Measurements from ENCODE around the gene CDCA3. TPM values are rescaled to one million over a fixed set of nuclear protein-coding genes. Genes with fewer than 3 reads are reported as not detected.

CDCA3 gene
- total RNA-seq, 1 donor from 2014 or later = 42.1 TPM

DNA sequence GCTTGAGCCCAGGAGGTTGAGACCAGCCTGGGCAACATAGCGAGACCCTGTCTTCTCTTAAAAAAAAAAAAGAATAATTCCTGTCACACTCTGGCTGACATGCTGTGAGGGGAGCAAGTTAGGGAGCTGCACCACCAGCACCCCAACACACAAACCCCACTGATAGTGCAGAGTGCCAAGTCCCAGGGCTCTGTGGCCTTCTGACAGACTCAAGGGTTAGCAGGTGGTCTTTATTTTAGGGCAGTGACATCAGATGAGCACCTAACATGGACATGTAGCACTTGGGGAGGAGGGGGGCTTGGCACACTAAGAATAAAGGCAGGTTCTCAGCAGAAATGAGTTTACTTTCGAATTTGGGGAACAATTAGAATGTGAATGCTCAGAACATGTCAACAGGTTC is 7.7 kb upstream of the CDCA3 start:
- no peaks in the 10 kb centered on the region for H3K27me3 Mint-ChIP-seq (ENCODE audit: low read depth)
- no peak overlapping the region for H3K4me3 Mint-ChIP-seq (ENCODE audit: low read depth)
- H3K27ac Mint-ChIP-seq = no peak overlapping the region
- H3K36me3 Mint-ChIP-seq (ENCODE audit: low read depth) = peaks cover 60% of the 10 kb centered on the region
- intact Hi-C loops (cut with micrococcal nuclease) = no loop called here
- no peaks in the 10 kb centered on the region for H3K9me3 Mint-ChIP-seq
- peaks cover 4% of the 10 kb centered on the region for H3K4me1 Mint-ChIP-seq (ENCODE audit: low read depth)
- DNase-seq (ENCODE audit: low spot score) = no peak

DNA sequence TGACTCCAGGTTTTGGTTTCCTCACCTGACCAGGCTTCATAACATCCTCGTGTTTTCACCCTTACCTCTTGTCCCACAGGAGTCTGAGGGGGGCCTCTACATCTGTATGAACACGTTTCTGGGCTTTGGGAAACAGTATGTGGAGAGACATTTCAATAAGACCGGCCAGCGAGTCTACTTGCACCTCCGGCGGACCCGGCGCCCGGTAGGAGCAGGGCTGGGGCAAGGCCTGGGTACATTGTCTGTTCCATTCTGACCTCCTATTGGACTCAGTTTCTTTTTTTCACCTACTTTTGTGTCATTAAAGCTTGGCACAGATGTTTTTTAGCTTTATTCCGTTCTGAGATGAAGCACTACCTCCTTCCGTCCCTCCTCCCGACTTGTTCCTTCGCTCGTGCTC is 4.2 kb upstream of the CDCA3 start:
- H3K4me3 Mint-ChIP-seq (ENCODE audit: low read depth) = no peak overlapping the region
- peaks cover 17% of the 10 kb centered on the region for H3K4me1 Mint-ChIP-seq (ENCODE audit: low read depth)
- no peak for DNase-seq (ENCODE audit: low spot score)
- no peaks in the 10 kb centered on the region for H3K9me3 Mint-ChIP-seq
- intact Hi-C loops (cut with micrococcal nuclease) = no loop called here
- no peaks in the 10 kb centered on the region for H3K27me3 Mint-ChIP-seq (ENCODE audit: low read depth)
- no peak overlapping the region for H3K27ac Mint-ChIP-seq
- H3K36me3 Mint-ChIP-seq (ENCODE audit: low read depth) = peaks cover 45% of the 10 kb centered on the region

DNA sequence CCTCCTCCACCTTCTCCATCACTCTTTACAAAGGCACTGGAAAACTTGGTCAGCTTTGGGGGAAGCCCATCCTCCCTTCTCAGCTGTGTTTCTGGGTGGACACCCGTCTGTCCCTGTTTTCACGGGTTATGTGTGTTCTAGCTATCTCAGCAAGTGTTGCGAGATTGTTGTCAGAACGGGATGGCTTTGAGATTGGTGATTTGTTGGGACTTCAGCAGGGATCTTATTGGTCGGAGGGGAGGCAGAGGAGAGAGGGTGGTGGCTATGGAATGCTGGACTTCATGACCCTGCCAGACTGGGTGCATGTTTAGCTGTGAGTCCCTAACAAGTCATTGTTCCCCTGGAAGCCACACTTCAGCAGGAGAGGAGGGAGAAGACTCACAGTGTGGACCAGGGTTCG is 3.0 kb upstream of the CDCA3 start:
- intact Hi-C loops (cut with micrococcal nuclease) = loop anchor here (5.0 kb wide), 2 partner anchors 287 to 362 kb away; partner anchors contain the start of genes MRPL51, NCAPD2 and NOP2
- H3K27me3 Mint-ChIP-seq (ENCODE audit: low read depth) = no peaks in the 10 kb centered on the region
- peak overlapping the region; percentile 96 for H3K4me3 Mint-ChIP-seq (ENCODE audit: low read depth)
- peaks cover 51% of the 10 kb centered on the region for H3K36me3 Mint-ChIP-seq (ENCODE audit: low read depth)
- H3K4me1 Mint-ChIP-seq (ENCODE audit: low read depth) = peaks cover 27% of the 10 kb centered on the region
- H3K9me3 Mint-ChIP-seq = no peaks in the 10 kb centered on the region
- no peak for DNase-seq (ENCODE audit: low spot score)
- peak overlapping the region; percentile 97 for H3K27ac Mint-ChIP-seq

- no peak for DNase-seq (ENCODE audit: low spot score)
- H3K27ac Mint-ChIP-seq = peak overlapping the region; percentile 97
- no peaks in the 10 kb centered on the region for H3K27me3 Mint-ChIP-seq (ENCODE audit: low read depth)
- peaks cover 27% of the 10 kb centered on the region for H3K4me1 Mint-ChIP-seq (ENCODE audit: low read depth)
- H3K36me3 Mint-ChIP-seq (ENCODE audit: low read depth) = peaks cover 49% of the 10 kb centered on the region
- intact Hi-C loops (cut with micrococcal nuclease) = loop anchor here (2.0 to 5.0 kb wide), 3 partner anchors 63 to 361 kb away; partner anchors contain the start of genes MRPL51, NCAPD2 and NOP2
- H3K9me3 Mint-ChIP-seq = no peaks in the 10 kb centered on the region
- H3K4me3 Mint-ChIP-seq (ENCODE audit: low read depth) = peak overlapping the region; percentile 96
Observed at GRCh38 chr12:6853626-6854025, 2.5 kb upstream of the CDCA3 start.

DNA sequence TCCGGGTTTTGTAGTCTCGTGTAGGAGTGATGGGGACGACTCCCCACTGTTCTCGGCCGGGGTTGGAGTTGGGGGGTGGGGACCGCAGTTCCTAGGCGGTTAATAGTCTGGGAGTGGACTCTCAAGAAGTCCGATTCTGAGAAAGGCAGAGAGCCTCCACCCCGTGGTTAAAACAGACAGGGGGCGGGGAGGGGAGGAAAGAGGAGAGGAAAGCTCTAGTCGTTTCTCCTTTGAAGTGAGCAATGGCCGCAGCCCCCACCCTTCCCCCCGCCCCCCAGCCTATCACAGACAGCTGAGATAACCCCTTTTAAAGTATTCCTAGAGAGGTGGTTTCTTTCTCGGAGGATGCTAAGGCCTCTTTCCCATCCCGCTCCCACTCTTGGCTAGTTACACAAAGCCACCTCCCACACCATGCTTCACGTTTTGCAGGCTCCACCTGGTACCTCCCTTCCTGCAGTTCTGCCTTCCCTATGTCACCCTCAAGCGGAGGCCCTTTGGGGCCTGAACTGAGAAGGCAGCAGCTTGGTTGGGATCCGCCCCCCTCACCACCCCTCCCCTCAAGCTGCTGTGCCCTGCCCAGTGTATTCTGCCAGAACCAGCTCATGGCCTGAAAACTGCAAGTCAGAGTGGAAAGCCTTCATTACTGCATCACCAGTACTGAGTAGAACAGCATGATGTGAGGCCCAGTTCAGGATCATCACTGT is 1.7 kb upstream of the CDCA3 start:
- Mint-ChIP-seq H3K36me3 (ENCODE audit: low read depth) (peaks cover 48% of the 10 kb centered on the region), H3K9me3 (no peaks in the 10 kb centered on the region), H3K27me3 (ENCODE audit: low read depth) (no peaks in the 10 kb centered on the region), H3K27ac (peak overlapping the region; percentile 97), H3K4me1 (ENCODE audit: low read depth) (peaks cover 31% of the 10 kb centered on the region), H3K4me3 (ENCODE audit: low read depth) (peak overlapping the region; percentile 96)
- intact Hi-C loops (cut with micrococcal nuclease) = loop anchor here (1.0 to 5.0 kb wide), 9 partner anchors 14 to 361 kb away; partner anchors contain the start of genes ING4, MLF2, MRPL51 and NCAPD2
- DNase-seq (ENCODE audit: low spot score) = peak; percentile 61

DNA sequence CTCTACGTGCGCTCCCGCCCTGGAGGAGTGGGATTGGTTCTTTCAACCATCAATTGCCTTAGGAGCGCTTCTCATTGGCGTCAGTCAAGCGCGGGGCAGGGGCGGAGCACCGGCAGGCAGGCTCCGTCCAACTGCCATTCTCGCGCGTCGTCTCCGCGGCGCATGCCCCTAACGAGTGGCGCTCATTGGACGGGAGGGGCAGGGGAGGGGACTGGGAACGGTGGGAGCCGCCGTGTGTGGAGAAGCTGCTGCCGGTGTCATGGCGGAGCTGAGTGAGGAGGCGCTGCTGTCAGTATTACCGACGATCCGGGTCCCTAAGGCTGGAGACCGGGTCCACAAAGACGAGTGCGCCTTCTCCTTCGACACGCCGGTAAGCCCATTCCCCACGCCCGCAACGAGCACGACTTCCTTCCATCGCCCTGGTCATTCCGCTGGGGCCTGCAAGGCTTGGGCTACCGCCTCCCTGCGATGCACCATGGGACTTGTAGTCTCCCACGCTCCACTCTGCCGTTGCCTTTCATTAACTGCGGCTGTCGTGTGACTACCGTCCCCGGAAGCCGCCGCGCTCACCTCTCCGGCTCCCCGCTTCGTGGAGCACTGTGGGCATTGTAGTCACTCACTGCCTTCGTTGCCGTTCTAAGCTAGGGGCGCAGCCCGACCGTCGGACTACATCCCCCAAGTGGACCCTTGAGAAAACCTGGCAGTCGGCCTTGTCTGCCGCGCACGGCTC is 1.0 kb upstream of the CDCA3 start, which contains the start of gene USP5:
TSS of gene USP5 (plus strand) at position 230 of the 730 bp plus-strand sequence. CDS start at position 260, 30 bp downstream.
- peak; percentile 99 for DNase-seq (ENCODE audit: low spot score)
- Mint-ChIP-seq H3K36me3 (ENCODE audit: low read depth) (peaks cover 47% of the 10 kb centered on the region), H3K4me3 (ENCODE audit: low read depth) (peak within 1 kb of the TSS; percentile 96), H3K27ac (peak within 1 kb of the TSS; percentile 97), H3K27me3 (ENCODE audit: low read depth) (no peaks in the 10 kb centered on the region), H3K4me1 (ENCODE audit: low read depth) (peaks cover 34% of the 10 kb centered on the region), H3K9me3 (no peaks in the 10 kb centered on the region)
- intact Hi-C loops (cut with micrococcal nuclease) = loop anchor here (1.0 to 5.0 kb wide), 10 partner anchors 15 to 360 kb away; partner anchors contain the start of genes EMG1, ING4, MLF2 and MRPL51

- Mint-ChIP-seq H3K4me3 (ENCODE audit: low read depth) (peak overlapping the region; percentile 96), H3K9me3 (no peaks in the 10 kb centered on the region), H3K27me3 (ENCODE audit: low read depth) (no peaks in the 10 kb centered on the region), H3K27ac (peak overlapping the region; percentile 97), H3K36me3 (ENCODE audit: low read depth) (peaks cover 47% of the 10 kb centered on the region), H3K4me1 (ENCODE audit: low read depth) (peaks cover 34% of the 10 kb centered on the region)
- intact Hi-C loops (cut with micrococcal nuclease) = loop anchor here (1.0 to 5.0 kb wide), 3 partner anchors 120 to 358 kb away; partner anchors contain the start of genes EMG1, MRPL51, NCAPD2 and NOP2
- DNase-seq (ENCODE audit: low spot score) = no peak
Observed at GRCh38 chr12:6850796-6851152, 312 bp downstream of the CDCA3 start.

DNA sequence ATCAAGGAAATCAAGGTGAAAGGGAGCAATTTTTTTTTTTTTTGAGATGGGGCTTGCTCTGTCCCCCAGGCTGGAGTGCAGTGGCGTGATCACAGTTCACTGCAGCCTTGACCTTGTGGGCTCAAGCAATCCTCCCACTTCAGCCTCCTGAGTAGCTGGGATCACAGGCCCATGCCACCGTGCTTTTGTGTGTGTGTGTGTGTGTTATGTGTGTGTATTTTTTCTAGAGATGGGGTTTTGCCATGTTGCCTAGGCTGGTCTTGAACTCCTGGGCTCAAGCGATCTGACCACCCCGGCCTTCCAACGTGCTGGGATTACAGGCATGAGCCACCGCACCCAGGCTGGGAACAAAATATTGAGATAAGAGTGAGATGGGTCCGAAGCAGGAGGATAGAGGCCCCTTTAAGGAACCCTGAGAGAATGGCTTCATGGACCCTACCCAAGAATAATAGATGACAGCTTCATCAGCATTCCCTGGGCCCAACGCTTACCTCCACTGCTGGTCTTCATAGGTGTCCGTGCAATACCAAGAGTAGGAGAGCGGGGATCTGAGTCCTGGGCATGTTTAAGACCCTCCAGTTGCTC is 1.0 kb downstream of the CDCA3 start:
- intact Hi-C loops (cut with micrococcal nuclease) = loop anchor here (5.0 kb wide), 2 partner anchors 283 to 358 kb away; partner anchors contain the start of genes MRPL51, NCAPD2 and NOP2
- Mint-ChIP-seq H3K4me1 (ENCODE audit: low read depth) (peaks cover 34% of the 10 kb centered on the region), H3K9me3 (no peaks in the 10 kb centered on the region), H3K4me3 (ENCODE audit: low read depth) (peak overlapping the region; percentile 96), H3K27ac (peak overlapping the region; percentile 39), H3K27me3 (ENCODE audit: low read depth) (no peaks in the 10 kb centered on the region), H3K36me3 (ENCODE audit: low read depth) (peaks cover 44% of the 10 kb centered on the region)
- DNase-seq (ENCODE audit: low spot score) = no peak

DNA sequence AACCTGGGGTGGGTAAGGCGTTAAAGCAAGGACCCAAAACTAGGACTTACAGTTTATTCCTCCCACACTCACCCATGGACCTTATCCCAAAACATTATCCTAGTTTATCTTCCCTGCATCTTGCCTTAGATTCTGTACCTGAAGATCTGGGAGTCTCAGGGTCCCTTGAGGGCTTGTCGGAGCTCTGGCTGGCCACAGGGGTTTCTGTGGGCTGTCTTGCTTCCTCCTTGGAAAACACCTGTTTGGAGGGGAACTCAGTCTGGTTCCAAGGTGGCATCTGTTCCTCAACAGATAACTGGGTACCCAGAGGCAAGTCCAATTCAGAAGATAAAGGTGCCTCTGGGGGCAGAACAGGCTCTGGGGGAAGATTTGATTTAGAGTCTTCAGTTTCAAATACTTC is 1.7 kb downstream of the CDCA3 start:
- no peak for DNase-seq (ENCODE audit: low spot score)
- Mint-ChIP-seq H3K27me3 (ENCODE audit: low read depth) (no peaks in the 10 kb centered on the region), H3K27ac (no peak overlapping the region), H3K4me1 (ENCODE audit: low read depth) (peaks cover 34% of the 10 kb centered on the region), H3K9me3 (no peaks in the 10 kb centered on the region), H3K36me3 (ENCODE audit: low read depth) (peaks cover 44% of the 10 kb centered on the region), H3K4me3 (ENCODE audit: low read depth) (peak overlapping the region; percentile 96)
- intact Hi-C loops (cut with micrococcal nuclease) = no loop called here

- DNase-seq (ENCODE audit: low spot score) = no peak
- H3K36me3 Mint-ChIP-seq (ENCODE audit: low read depth) = peaks cover 34% of the 10 kb centered on the region
- no peaks in the 10 kb centered on the region for H3K27me3 Mint-ChIP-seq (ENCODE audit: low read depth)
- intact Hi-C loops (cut with micrococcal nuclease) = no loop called here
- H3K4me1 Mint-ChIP-seq (ENCODE audit: low read depth) = peaks cover 21% of the 10 kb centered on the region
- peak overlapping the region; percentile 60 for H3K4me3 Mint-ChIP-seq (ENCODE audit: low read depth)
- peak overlapping the region; percentile 40 for H3K27ac Mint-ChIP-seq
- no peaks in the 10 kb centered on the region for H3K9me3 Mint-ChIP-seq
Observed at GRCh38 chr12:6847676-6848075, 3.4 kb downstream of the CDCA3 start.

DNA sequence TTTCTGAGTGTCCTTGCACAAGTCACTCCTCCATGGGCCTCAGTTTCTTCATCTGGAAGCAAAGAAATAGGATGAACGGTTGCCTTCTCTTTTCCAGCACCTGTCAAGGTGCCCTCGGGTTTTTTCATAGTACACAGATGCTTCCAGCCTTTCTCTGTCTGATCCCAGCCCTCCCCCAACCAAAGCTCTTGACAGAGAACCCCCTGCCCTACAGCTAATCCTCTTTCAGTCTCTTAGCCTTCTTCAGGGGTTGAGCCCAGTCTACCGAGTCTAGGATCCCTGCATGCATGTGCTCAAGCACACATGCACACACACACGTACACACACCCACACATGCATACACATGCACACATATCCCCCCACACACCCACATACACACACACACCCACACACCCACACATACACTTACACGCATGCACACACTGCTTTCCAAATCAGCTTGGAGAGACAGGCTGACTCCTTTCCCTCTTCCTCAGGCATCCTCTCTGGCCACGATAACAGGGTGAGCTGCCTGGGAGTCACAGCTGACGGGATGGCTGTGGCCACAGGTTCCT is 4.7 kb downstream of the CDCA3 start:
- peaks cover 21% of the 10 kb centered on the region for H3K4me1 Mint-ChIP-seq (ENCODE audit: low read depth)

GRCh38 chr12:6845395-6845794 is 5.7 kb downstream of the CDCA3 start:
- H3K27me3 Mint-ChIP-seq (ENCODE audit: low read depth) = no peaks in the 10 kb centered on the region
- DNase-seq (ENCODE audit: low spot score) = no peak
- H3K36me3 Mint-ChIP-seq (ENCODE audit: low read depth) = peaks cover 28% of the 10 kb centered on the region
- intact Hi-C loops (cut with micrococcal nuclease) = no loop called here
- peaks cover 18% of the 10 kb centered on the region for H3K4me1 Mint-ChIP-seq (ENCODE audit: low read depth)
- no peak overlapping the region for H3K27ac Mint-ChIP-seq
- no peaks in the 10 kb centered on the region for H3K9me3 Mint-ChIP-seq
- H3K4me3 Mint-ChIP-seq (ENCODE audit: low read depth) = no peak overlapping the region

More for the DNA sequence above, 4.7 kb downstream of the CDCA3 start:
- no peak for DNase-seq (ENCODE audit: low spot score)
- no peak overlapping the region for H3K27ac Mint-ChIP-seq
- no peak overlapping the region for H3K4me3 Mint-ChIP-seq (ENCODE audit: low read depth)
- H3K9me3 Mint-ChIP-seq = no peaks in the 10 kb centered on the region
- H3K36me3 Mint-ChIP-seq (ENCODE audit: low read depth) = peaks cover 34% of the 10 kb centered on the region
- no peaks in the 10 kb centered on the region for H3K27me3 Mint-ChIP-seq (ENCODE audit: low read depth)
- intact Hi-C loops (cut with micrococcal nuclease) = no loop called here
